NB4 (cell line): ENCODE measurements around the gene CBLN1.

Experiments used
- DNase-seq: peaks from one replicate; pipeline ENCODE4 v3.0.0; 2010; ENCODE audit warnings: low read depth
- H3K4me3 ChIP-seq: one replicate; pipeline ENCODE4 v1.5.1; 2011; ENCODE audit warnings: mild to moderate bottlenecking, low read depth, low read length, moderate library complexity
- CTCF ChIP-seq: IDR thresholded peaks from one replicate; pipeline ENCODE4 v1.5.1; 2012; ENCODE audit warnings: low read depth, low read length
- MAX ChIP-seq: IDR thresholded peaks from 2 replicates; pipeline ENCODE4 v1.6.1; 2011; ENCODE audit warnings: low read depth, low read length
- MYC ChIP-seq: IDR thresholded peaks from 2 replicates; pipeline ENCODE4 v1.6.1; 2011; ENCODE audit warnings: low read depth, low read length
- POLR2A ChIP-seq: IDR thresholded peaks from 2 replicates; pipeline ENCODE4 v1.6.1; 2011; ENCODE audit warnings: mild to moderate bottlenecking; ENCODE audit not compliant: insufficient read length; ENCODE audit errors: extremely low read depth

The CBLN1 gene

GRCh38 chr16:49275870-49276269, 5.8 kb downstream of the CBLN1 start:
- no peak for DNase-seq
- TF ChIP-seq MAX = no peak
- no peak for TF ChIP-seq MYC
- TF ChIP-seq POLR2A = no peak
- no peak for TF ChIP-seq CTCF
- H3K4me3 ChIP-seq = no peak overlapping the region

- TF ChIP-seq POLR2A (no peak), MYC (no peak), CTCF (no peak), MAX (no peak)
- DNase-seq = no peak
- no peak overlapping the region for H3K4me3 ChIP-seq
Measured at GRCh38 chr16:49275050-49275730, 6.4 kb downstream of the CBLN1 start.

GRCh38 chr16:49274591-49274990, 7.0 kb downstream of the CBLN1 start:
- H3K4me3 ChIP-seq = no peak overlapping the region
- TF ChIP-seq CTCF (no peak), MYC (no peak), POLR2A (no peak)
- no peak for DNase-seq

- H3K4me3 ChIP-seq = no peak overlapping the region
- TF ChIP-seq MYC (no peak), POLR2A (no peak), MAX (no peak), CTCF (no peak)
- no peak for DNase-seq
Measured at GRCh38 chr16:49273771-49274170, 7.9 kb downstream of the CBLN1 start.

- no peak for TF ChIP-seq MAX
- TF ChIP-seq MYC = no peak
- TF ChIP-seq POLR2A = no peak
- no peak for TF ChIP-seq CTCF
- no peak for DNase-seq
Measured at GRCh38 chr16:49271363-49271762, 10.3 kb downstream of the CBLN1 start.

GRCh38 chr16:49269201-49269600, 12.4 kb downstream of the CBLN1 start:
- DNase-seq = no peak
- TF ChIP-seq POLR2A = no peak
- no peak for TF ChIP-seq CTCF
- H3K4me3 ChIP-seq = no peak overlapping the region

More at GRCh38 chr16:49271363-49271762, 10.3 kb downstream of the CBLN1 start:
- H3K4me3 ChIP-seq = no peak overlapping the region
